ENCODE results near the gene MAP6D1.

GRCh38 chr3:183766745-183767606 lies 58.4 kb downstream of the MAP6D1 start:
- no peak for TF ChIP-seq POLR2A (IDR thresholded peaks at IDR 0.05; ENCODE audit: low read length)
- no peak for TF ChIP-seq GATA1 (IDR thresholded peaks at IDR 0.05; ENCODE audit: low read depth, low read length)

Data from erythroblast (primary cell).